ENCODE measurements around the gene MEX3B. TPM values are rescaled to one million over a fixed set of nuclear protein-coding genes. Genes with fewer than 3 reads are reported as not detected.
A peak's percentile ranks its signal among the peaks of the same experiment; 100 is the strongest.

MEX3B gene
- total RNA-seq, 1 experiment from 2014 or later, result 0.37 TPM

DNA sequence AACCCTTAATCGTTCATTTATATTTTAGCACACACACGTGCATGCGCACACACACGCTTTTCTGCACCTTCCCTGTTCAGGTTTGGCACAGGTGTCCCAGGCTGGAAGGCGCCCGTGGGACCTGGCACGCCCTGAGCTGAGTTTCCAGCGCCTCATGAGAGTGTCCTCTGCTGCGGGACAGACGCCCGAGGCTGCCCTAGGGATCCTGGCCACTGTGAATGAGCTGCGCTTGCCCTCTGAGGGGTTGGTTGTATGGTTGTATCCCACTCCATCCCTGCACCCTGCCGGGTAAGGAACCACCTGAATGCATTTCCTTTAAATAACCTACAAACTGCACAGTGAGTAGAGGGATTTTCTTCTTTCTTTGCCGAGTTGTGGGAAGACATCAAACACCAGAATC lies 12.2 kb upstream of the MEX3B start:
- Histone ChIP-seq H3K9me3 (ENCODE audit: low read length) (no peaks in the 10 kb centered on the region), H3K4me2 (ENCODE audit: low read depth, low read length, poor library complexity, severe bottlenecking) (no peak overlapping the region), H3K4me3 (ENCODE audit: low read length) (no peak overlapping the region), H3K79me2 (ENCODE audit: low read length) (no peaks in the 10 kb centered on the region), H2AFZ (ENCODE audit: low read length) (no peak overlapping the region), H3K27me3 (ENCODE audit: low read length) (no peaks in the 10 kb centered on the region), H3K4me1 (ENCODE audit: low read length) (no peaks in the 10 kb centered on the region; the same call in 1 of the 2 replicates), H3K36me3 (ENCODE audit: insufficient read depth, low read length) (no peaks in the 10 kb centered on the region), H3K27ac (ENCODE audit: low read length) (no peak overlapping the region), H3K9me2 (replicated peaks; ENCODE audit: insufficient read depth, low read length) (no peaks in the 10 kb centered on the region), H4K20me1 (ENCODE audit: insufficient read depth, low read depth, low read length) (no peaks in the 10 kb centered on the region), H3K9ac (ENCODE audit: low read length) (no peak overlapping the region)
- no peak for DNase-seq

GRCh38 chr15:82056958-82057823 lies 11.4 kb upstream of the MEX3B start:
- Histone ChIP-seq H4K20me1 (ENCODE audit: insufficient read depth, low read depth, low read length) (no peaks in the 10 kb centered on the region), H3K9me3 (ENCODE audit: low read length) (no peaks in the 10 kb centered on the region), H3K4me1 (ENCODE audit: low read length) (no peaks in the 10 kb centered on the region; the same call in 1 of the 2 replicates), H3K9me2 (replicated peaks; ENCODE audit: insufficient read depth, low read length) (no peaks in the 10 kb centered on the region), H3K9ac (ENCODE audit: low read length) (no peak overlapping the region), H3K27ac (ENCODE audit: low read length) (no peak overlapping the region), H3K36me3 (ENCODE audit: insufficient read depth, low read length) (no peaks in the 10 kb centered on the region), H3K4me2 (ENCODE audit: low read depth, low read length, poor library complexity, severe bottlenecking) (no peak overlapping the region), H3K4me3 (ENCODE audit: low read length) (no peak overlapping the region), H3K79me2 (ENCODE audit: low read length) (no peaks in the 10 kb centered on the region), H3K27me3 (ENCODE audit: low read length) (no peaks in the 10 kb centered on the region), H2AFZ (ENCODE audit: low read length) (no peak overlapping the region)
- no peak for DNase-seq

- Histone ChIP-seq H3K4me3 (ENCODE audit: low read length) (no peak overlapping the region), H2AFZ (ENCODE audit: low read length) (no peak overlapping the region), H3K9ac (ENCODE audit: low read length) (no peak overlapping the region), H3K9me3 (ENCODE audit: low read length) (no peaks in the 10 kb centered on the region), H3K36me3 (ENCODE audit: insufficient read depth, low read length) (no peaks in the 10 kb centered on the region), H3K27ac (ENCODE audit: low read length) (no peak overlapping the region), H3K9me2 (replicated peaks; ENCODE audit: insufficient read depth, low read length) (no peaks in the 10 kb centered on the region), H3K4me1 (ENCODE audit: low read length) (no peaks in the 10 kb centered on the region), H3K27me3 (ENCODE audit: low read length) (no peaks in the 10 kb centered on the region), H3K79me2 (ENCODE audit: low read length) (no peaks in the 10 kb centered on the region), H3K4me2 (ENCODE audit: low read depth, low read length, poor library complexity, severe bottlenecking) (no peak overlapping the region), H4K20me1 (ENCODE audit: insufficient read depth, low read depth, low read length) (no peaks in the 10 kb centered on the region)
- no peak for DNase-seq
Measured at GRCh38 chr15:82052751-82053150, 6.9 kb upstream of the MEX3B start.

GRCh38 chr15:82051664-82052063 lies 5.8 kb upstream of the MEX3B start:
- H3K79me2 ChIP-seq (ENCODE audit: low read length), result no peaks in the 10 kb centered on the region
- no peak overlapping the region for H3K4me2 ChIP-seq (ENCODE audit: low read depth, low read length, poor library complexity, severe bottlenecking)
- no peak for DNase-seq
- no peak overlapping the region for H3K9ac ChIP-seq (ENCODE audit: low read length)
- H2AFZ ChIP-seq (ENCODE audit: low read length), result no peak overlapping the region
- H3K4me3 ChIP-seq (ENCODE audit: low read length), result no peak overlapping the region
- no peaks in the 10 kb centered on the region for H3K9me3 ChIP-seq (ENCODE audit: low read length)
- no peaks in the 10 kb centered on the region; the same call in 1 of the 2 replicates for H3K4me1 ChIP-seq (ENCODE audit: low read length)
- H4K20me1 ChIP-seq (ENCODE audit: insufficient read depth, low read depth, low read length), result no peaks in the 10 kb centered on the region
- no peaks in the 10 kb centered on the region for H3K27me3 ChIP-seq (ENCODE audit: low read length)
- H3K27ac ChIP-seq (ENCODE audit: low read length), result no peak overlapping the region
- H3K9me2 ChIP-seq (replicated peaks; ENCODE audit: insufficient read depth, low read length), result no peaks in the 10 kb centered on the region
- no peaks in the 10 kb centered on the region for H3K36me3 ChIP-seq (ENCODE audit: insufficient read depth, low read length)

DNA sequence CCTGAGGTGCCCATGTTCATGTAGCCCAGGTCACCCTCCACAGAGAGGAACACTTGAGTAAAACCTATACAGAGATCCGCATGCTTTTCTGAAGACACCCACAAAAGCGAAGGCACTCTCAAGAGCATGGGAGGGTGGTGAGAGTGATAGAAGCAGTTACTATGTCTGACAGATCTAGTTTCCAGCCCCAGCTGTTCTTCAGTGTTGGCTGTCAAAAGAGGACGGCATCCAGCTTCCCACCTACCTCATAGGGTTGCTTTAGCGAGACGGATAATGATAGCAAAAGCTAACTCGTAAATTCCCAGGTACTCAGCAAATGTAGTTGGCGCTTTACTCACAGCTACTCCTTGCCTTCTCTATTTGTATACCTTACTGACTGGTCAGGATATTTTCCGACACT lies 3.0 kb upstream of the MEX3B start:
- H3K4me3 ChIP-seq (ENCODE audit: low read length), result no peak overlapping the region
- no peaks in the 10 kb centered on the region for H3K27me3 ChIP-seq (ENCODE audit: low read length)
- no peak overlapping the region for H2AFZ ChIP-seq (ENCODE audit: low read length)
- H3K79me2 ChIP-seq (ENCODE audit: low read length), result no peaks in the 10 kb centered on the region
- DNase-seq, result no peak
- no peak overlapping the region for H3K9ac ChIP-seq (ENCODE audit: low read length)
- no peaks in the 10 kb centered on the region for H3K36me3 ChIP-seq (ENCODE audit: insufficient read depth, low read length)
- H3K27ac ChIP-seq (ENCODE audit: low read length), result no peak overlapping the region
- peaks cover 4% of the 10 kb centered on the region for H3K4me1 ChIP-seq (ENCODE audit: low read length)
- no peaks in the 10 kb centered on the region for H3K9me2 ChIP-seq (replicated peaks; ENCODE audit: insufficient read depth, low read length)
- H3K4me2 ChIP-seq (ENCODE audit: low read depth, low read length, poor library complexity, severe bottlenecking), result no peak overlapping the region
- no peaks in the 10 kb centered on the region for H4K20me1 ChIP-seq (ENCODE audit: insufficient read depth, low read depth, low read length)
- H3K9me3 ChIP-seq (ENCODE audit: low read length), result no peaks in the 10 kb centered on the region

DNA sequence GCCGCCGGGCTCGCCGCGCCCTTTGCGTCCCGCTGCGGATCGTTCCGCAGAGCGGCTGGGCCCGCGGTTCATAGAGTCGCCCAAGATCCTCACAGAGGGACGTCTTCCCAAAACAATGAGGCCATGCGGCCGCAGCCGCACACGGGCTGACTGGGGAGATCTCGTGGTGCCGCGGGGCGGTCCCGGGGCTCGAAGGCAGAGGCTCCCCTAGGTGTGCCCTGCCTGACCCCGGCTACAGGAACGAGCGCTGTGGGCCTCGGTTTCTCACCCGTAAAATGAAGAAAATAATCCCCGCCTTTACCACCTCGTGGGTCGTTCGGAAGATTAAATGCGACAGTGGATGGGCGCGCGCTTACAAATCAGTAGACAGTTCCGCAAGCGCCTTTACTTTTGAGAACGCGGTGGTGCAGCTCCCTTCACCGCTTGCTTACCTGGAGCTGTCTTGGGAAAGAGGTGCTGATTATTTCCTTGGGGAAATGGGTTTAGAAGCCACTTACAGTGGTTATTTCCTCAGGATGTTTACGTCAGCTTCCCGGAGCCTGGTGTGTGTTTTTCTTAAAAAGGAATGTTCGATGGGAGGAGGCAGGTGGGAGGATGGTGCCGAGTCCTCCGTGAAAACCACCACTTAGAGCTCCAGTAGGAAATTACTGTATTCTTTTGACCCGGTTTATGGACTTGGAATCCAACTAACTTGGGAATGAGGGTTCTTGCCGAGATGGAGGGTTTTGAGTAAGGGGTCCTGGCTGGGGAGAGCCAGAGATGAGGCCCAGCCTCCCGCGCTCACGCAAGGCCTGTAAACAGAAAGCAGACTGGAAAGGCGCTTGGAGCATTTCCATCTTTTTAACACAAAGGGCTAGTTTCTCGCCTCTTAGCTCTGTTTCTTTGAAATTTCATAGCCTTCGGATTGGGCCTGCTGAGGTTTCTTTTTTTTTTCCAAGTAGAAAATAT lies 1.9 kb upstream of the MEX3B start:
- Histone ChIP-seq H2AFZ (ENCODE audit: low read length) (no peak overlapping the region), H3K36me3 (ENCODE audit: insufficient read depth, low read length) (no peaks in the 10 kb centered on the region), H4K20me1 (ENCODE audit: insufficient read depth, low read depth, low read length) (no peaks in the 10 kb centered on the region), H3K9me2 (replicated peaks; ENCODE audit: insufficient read depth, low read length) (no peaks in the 10 kb centered on the region), H3K4me3 (ENCODE audit: low read length) (no peak overlapping the region), H3K9ac (ENCODE audit: low read length) (no peak overlapping the region), H3K27me3 (ENCODE audit: low read length) (no peaks in the 10 kb centered on the region), H3K27ac (ENCODE audit: low read length) (no peak overlapping the region), H3K4me1 (ENCODE audit: low read length) (peaks cover 4% of the 10 kb centered on the region), H3K9me3 (ENCODE audit: low read length) (no peaks in the 10 kb centered on the region), H3K79me2 (ENCODE audit: low read length) (no peaks in the 10 kb centered on the region), H3K4me2 (ENCODE audit: low read depth, low read length, poor library complexity, severe bottlenecking) (no peak overlapping the region)
- DNase-seq, result no peak

DNA sequence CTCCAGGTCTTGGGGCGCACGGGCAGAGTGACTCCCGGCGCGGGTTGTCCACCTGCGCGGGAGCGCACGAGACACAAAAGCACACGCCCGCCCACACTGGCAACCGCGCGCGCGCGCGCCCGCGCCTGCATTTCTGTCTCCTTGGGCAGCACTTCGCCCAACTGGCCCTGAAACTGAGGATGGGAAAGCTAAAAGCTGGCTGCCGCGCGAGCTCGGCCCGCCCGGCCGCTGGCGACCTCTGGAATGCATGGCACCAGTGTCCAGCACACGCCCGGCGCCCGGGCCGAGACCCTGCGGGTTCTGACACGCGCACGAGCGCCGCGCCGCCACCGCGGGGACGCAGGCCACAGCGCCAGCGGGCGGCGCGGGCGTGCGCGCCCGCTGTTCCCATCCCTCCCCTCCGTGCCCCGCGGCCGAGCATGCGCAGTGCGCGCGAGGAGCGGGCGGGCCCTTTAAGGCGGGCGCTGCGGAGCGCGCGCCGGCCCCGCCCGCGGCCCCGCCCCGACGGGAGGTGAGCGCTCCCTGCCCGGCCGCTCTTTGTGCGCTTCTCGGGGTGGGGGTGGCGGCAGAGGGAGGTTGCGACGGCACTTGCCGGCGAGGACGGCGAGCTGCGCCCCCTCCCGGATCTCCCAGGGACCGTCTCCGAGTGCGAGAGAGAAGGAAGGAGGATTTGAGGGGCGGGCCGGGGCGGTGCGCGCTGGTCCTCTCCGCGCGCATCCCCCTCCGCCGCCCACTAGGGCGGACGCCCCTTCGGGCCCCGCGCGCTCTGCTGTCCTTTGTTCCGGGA lies 1.0 kb upstream of the MEX3B start:
- Histone ChIP-seq H3K9me2 (replicated peaks; ENCODE audit: insufficient read depth, low read length) (no peaks in the 10 kb centered on the region), H4K20me1 (ENCODE audit: insufficient read depth, low read depth, low read length) (no peaks in the 10 kb centered on the region), H3K27me3 (ENCODE audit: low read length) (no peaks in the 10 kb centered on the region), H2AFZ (ENCODE audit: low read length) (peak overlapping the region; percentile 100), H3K27ac (ENCODE audit: low read length) (peak overlapping the region; percentile 62), H3K4me2 (ENCODE audit: low read depth, low read length, poor library complexity, severe bottlenecking) (peak overlapping the region; percentile 100), H3K9ac (ENCODE audit: low read length) (peak overlapping the region; percentile 83), H3K4me3 (ENCODE audit: low read length) (peak overlapping the region; percentile 97), H3K36me3 (ENCODE audit: insufficient read depth, low read length) (no peaks in the 10 kb centered on the region), H3K79me2 (ENCODE audit: low read length) (no peaks in the 10 kb centered on the region), H3K4me1 (ENCODE audit: low read length) (peaks cover 4% of the 10 kb centered on the region), H3K9me3 (ENCODE audit: low read length) (no peaks in the 10 kb centered on the region)
- DNase-seq, result peak; percentile 97

Data from Karpas-422 (cell line).